Dendritic cell treated with granulocyte-macrophage colony-stimulating factor and Interleukin-4, amounts not matched to agents 40 ng/mL and 50 ng/mL, for 4 days (primary cell): ENCODE data around the gene TOP1.

Experiments used
- H3K27ac Mint-ChIP-seq: one replicate; pipeline ENCODE4 v1.8.0; 2022; ENCODE audit warnings: mild to moderate bottlenecking, mixed read lengths
- H3K27me3 Mint-ChIP-seq: one replicate; pipeline ENCODE4 v1.8.0; 2022; ENCODE audit warnings: mild to moderate bottlenecking, mixed read lengths
- H3K36me3 Mint-ChIP-seq: one replicate; pipeline ENCODE4 v1.8.0; 2022; ENCODE audit warnings: low read depth, mixed read lengths
- H3K4me1 Mint-ChIP-seq: one replicate; pipeline ENCODE4 v1.8.0; 2022; ENCODE audit warnings: low read depth, mixed read lengths
- H3K4me3 Mint-ChIP-seq: one replicate; pipeline ENCODE4 v1.8.0; 2022; ENCODE audit warnings: mild to moderate bottlenecking, moderate library complexity, mixed read lengths
- H3K9me3 Mint-ChIP-seq: one replicate; pipeline ENCODE4 v1.8.0; 2022; ENCODE audit warnings: mixed read lengths
- intact Hi-C: fragments of 100-400 bp; cut with micrococcal nuclease; formaldehyde crosslinking; loops from one replicate; pipeline ENCODE4 v1.15.0; 2022

The TOP1 gene

GRCh38 chr20:41028359-41029149, at the start of gene TOP1:
Gene TOP1, plus strand, starts transcription at chr20:41028822. Its CDS starts 246 bp downstream, at chr20:41029068.
- Mint-ChIP-seq H3K9me3 (no peaks in the 10 kb centered on the region), H3K4me3 (peak within 1 kb of the TSS; percentile 90), H3K4me1 (peaks cover 49% of the 10 kb centered on the region), H3K27me3 (no peaks in the 10 kb centered on the region), H3K36me3 (peaks cover 24% of the 10 kb centered on the region), H3K27ac (peak within 1 kb of the TSS; percentile 100)
- intact Hi-C loops, result loop anchor here (1.0 kb wide), 1 partner anchor 37 kb away; no protein-coding TSS in a partner anchor

GRCh38 chr20:40979247-40979646, 49.4 kb upstream of the TOP1 start:
- Mint-ChIP-seq H3K4me3 (no peak overlapping the region), H3K27ac (no peak overlapping the region), H3K27me3 (peaks cover 21% of the 10 kb centered on the region), H3K4me1 (no peaks in the 10 kb centered on the region), H3K9me3 (peaks cover 24% of the 10 kb centered on the region), H3K36me3 (peaks cover 6% of the 10 kb centered on the region)
- intact Hi-C loops, result no loop called here

GRCh38 chr20:40980106-40980827, 48.4 kb upstream of the TOP1 start:
- peaks cover 24% of the 10 kb centered on the region for H3K9me3 Mint-ChIP-seq
- peaks cover 17% of the 10 kb centered on the region for H3K27me3 Mint-ChIP-seq
- no peak overlapping the region for H3K4me3 Mint-ChIP-seq
- no peaks in the 10 kb centered on the region for H3K4me1 Mint-ChIP-seq
- H3K36me3 Mint-ChIP-seq, result peaks cover 6% of the 10 kb centered on the region
- H3K27ac Mint-ChIP-seq, result peak overlapping the region; percentile 16
- intact Hi-C loops, result no loop called here

- intact Hi-C loops, result no loop called here
- peaks cover 24% of the 10 kb centered on the region for H3K9me3 Mint-ChIP-seq
- peaks cover 6% of the 10 kb centered on the region for H3K36me3 Mint-ChIP-seq
- H3K27me3 Mint-ChIP-seq, result peaks cover 12% of the 10 kb centered on the region
- H3K27ac Mint-ChIP-seq, result peak overlapping the region; percentile 16
- H3K4me1 Mint-ChIP-seq, result no peaks in the 10 kb centered on the region
- H3K4me3 Mint-ChIP-seq, result no peak overlapping the region
These were observed 47.8 kb upstream of the TOP1 start for GRCh38 chr20:40980828-40981310.

- Mint-ChIP-seq H3K36me3 (peaks cover 1% of the 10 kb centered on the region), H3K27me3 (peaks cover 2% of the 10 kb centered on the region), H3K4me3 (no peak overlapping the region), H3K4me1 (no peaks in the 10 kb centered on the region), H3K27ac (no peak overlapping the region), H3K9me3 (peaks cover 13% of the 10 kb centered on the region)
- intact Hi-C loops, result no loop called here
These were observed 46.0 kb upstream of the TOP1 start for GRCh38 chr20:40982415-40983145.

- intact Hi-C loops, result no loop called here
- Mint-ChIP-seq H3K9me3 (no peaks in the 10 kb centered on the region), H3K36me3 (no peaks in the 10 kb centered on the region), H3K27ac (no peak overlapping the region), H3K27me3 (peaks cover 2% of the 10 kb centered on the region), H3K4me1 (no peaks in the 10 kb centered on the region), H3K4me3 (no peak overlapping the region)
These were observed 44.7 kb upstream of the TOP1 start for GRCh38 chr20:40983898-40984297.

- H3K4me3 Mint-ChIP-seq, result no peak overlapping the region
- intact Hi-C loops, result no loop called here
- H3K4me1 Mint-ChIP-seq, result no peaks in the 10 kb centered on the region
- H3K36me3 Mint-ChIP-seq, result no peaks in the 10 kb centered on the region
- peaks cover 2% of the 10 kb centered on the region for H3K27me3 Mint-ChIP-seq
- H3K27ac Mint-ChIP-seq, result no peak overlapping the region
- H3K9me3 Mint-ChIP-seq, result no peaks in the 10 kb centered on the region
These were observed 44.1 kb upstream of the TOP1 start for GRCh38 chr20:40984496-40984895.

- Mint-ChIP-seq H3K4me1 (peaks cover 16% of the 10 kb centered on the region), H3K27me3 (no peaks in the 10 kb centered on the region), H3K27ac (no peak overlapping the region), H3K36me3 (no peaks in the 10 kb centered on the region), H3K4me3 (no peak overlapping the region), H3K9me3 (no peaks in the 10 kb centered on the region)
- intact Hi-C loops, result no loop called here
These were observed 41.8 kb upstream of the TOP1 start for GRCh38 chr20:40986774-40987173.

- peaks cover 25% of the 10 kb centered on the region for H3K4me1 Mint-ChIP-seq
- peak overlapping the region; percentile 28 for H3K4me3 Mint-ChIP-seq
These were observed 38.0 kb upstream of the TOP1 start for GRCh38 chr20:40990542-40991120.

GRCh38 chr20:40991181-40991889, 37.3 kb upstream of the TOP1 start:
- Mint-ChIP-seq H3K4me3 (peak overlapping the region; percentile 50), H3K9me3 (no peaks in the 10 kb centered on the region), H3K36me3 (no peaks in the 10 kb centered on the region), H3K27ac (peak overlapping the region; percentile 91), H3K27me3 (no peaks in the 10 kb centered on the region), H3K4me1 (peaks cover 25% of the 10 kb centered on the region)
- intact Hi-C loops, result loop anchor here (1.0 to 5.0 kb wide), 5 partner anchors 12 to 104 kb away; partner anchors contain the start of gene TOP1

More at GRCh38 chr20:40990542-40991120, 38.0 kb upstream of the TOP1 start:
- H3K27ac Mint-ChIP-seq, result peak overlapping the region; percentile 91
- no peaks in the 10 kb centered on the region for H3K27me3 Mint-ChIP-seq
- intact Hi-C loops, result loop anchor here (1.0 to 5.0 kb wide), 5 partner anchors 13 to 105 kb away; partner anchors contain the start of gene TOP1
- H3K9me3 Mint-ChIP-seq, result no peaks in the 10 kb centered on the region
- H3K36me3 Mint-ChIP-seq, result no peaks in the 10 kb centered on the region

- no peaks in the 10 kb centered on the region for H3K9me3 Mint-ChIP-seq
- H3K4me3 Mint-ChIP-seq, result no peak overlapping the region
- peak overlapping the region; percentile 91 for H3K27ac Mint-ChIP-seq
- no peaks in the 10 kb centered on the region for H3K36me3 Mint-ChIP-seq
- no peaks in the 10 kb centered on the region for H3K27me3 Mint-ChIP-seq
- intact Hi-C loops, result loop anchor here (5.0 kb wide), 1 partner anchor 55 kb away; no protein-coding TSS in a partner anchor
- peaks cover 25% of the 10 kb centered on the region for H3K4me1 Mint-ChIP-seq
These were observed 36.1 kb upstream of the TOP1 start for GRCh38 chr20:40992349-40993113.

- intact Hi-C loops, result loop anchor here (5.0 kb wide), 1 partner anchor 53 kb away; no protein-coding TSS in a partner anchor
- Mint-ChIP-seq H3K27me3 (no peaks in the 10 kb centered on the region), H3K4me3 (no peak overlapping the region), H3K9me3 (no peaks in the 10 kb centered on the region), H3K4me1 (peaks cover 25% of the 10 kb centered on the region), H3K27ac (no peak overlapping the region), H3K36me3 (no peaks in the 10 kb centered on the region)
These were observed 34.7 kb upstream of the TOP1 start for GRCh38 chr20:40993794-40994540.
